Mesendoderm (in vitro differentiated cells): ENCODE measurements around the gene DHX29.

Source experiments
- DNase-seq: peaks from one replicate; pipeline ENCODE4 v3.0.0; 2013
- H2AK5ac ChIP-seq: 2 replicates; pipeline ENCODE4 v1.6.1; 2013; ENCODE audit warnings: low read length, inconsistent platforms
- H2BK120ac ChIP-seq: 2 replicates; pipeline ENCODE4 v1.6.1; 2013; ENCODE audit warnings: low read depth, mild to moderate bottlenecking, low read length, moderate library complexity, mixed read lengths
- H2BK15ac ChIP-seq: replicated peaks from 2 replicates; pipeline ENCODE4 v1.6.1; 2013; ENCODE audit warnings: low read depth, mild to moderate bottlenecking, moderate library complexity
- H2BK5ac ChIP-seq: 2 replicates; pipeline ENCODE4 v1.6.1; 2013; ENCODE audit warnings: low read length, inconsistent platforms
- H3K18ac ChIP-seq: 2 replicates; pipeline ENCODE4 v1.6.1; 2013; ENCODE audit warnings: mild to moderate bottlenecking, low read length, mixed read lengths
- H3K23ac ChIP-seq: one replicate; pipeline ENCODE4 v1.6.1; 2013; ENCODE audit warnings: low read length
- H3K27ac ChIP-seq: 2 replicates; pipeline ENCODE4 v1.5.1; 2013; ENCODE audit warnings: low read depth, mild to moderate bottlenecking, inconsistent platforms, low read length, moderate library complexity
- H3K27me3 ChIP-seq: 2 replicates; pipeline ENCODE4 v1.6.1; 2013; ENCODE audit warnings: low read length, control low read depth, mild to moderate bottlenecking, inconsistent platforms; ENCODE audit not compliant: insufficient read depth, poor library complexity
- H3K36me3 ChIP-seq: 2 replicates; pipeline ENCODE4 v1.6.1; 2013; ENCODE audit warnings: low read length, inconsistent platforms; ENCODE audit not compliant: control insufficient read depth, insufficient read depth
- H3K4ac ChIP-seq: one replicate; pipeline ENCODE4 v1.6.1; 2013; ENCODE audit warnings: low read depth, mild to moderate bottlenecking, low read length, moderate library complexity
- H3K4me1 ChIP-seq: 2 replicates; pipeline ENCODE4 v1.6.1; 2013; ENCODE audit warnings: low read depth, low read length, inconsistent platforms; ENCODE audit not compliant: control insufficient read depth
- H3K4me2 ChIP-seq: 2 replicates; pipeline ENCODE4 v1.6.1; 2013; ENCODE audit warnings: low read length
- H3K4me3 ChIP-seq: 2 replicates; pipeline ENCODE4 v1.5.1; 2013; ENCODE audit warnings: mild to moderate bottlenecking, low read length
- H3K56ac ChIP-seq: one replicate; pipeline ENCODE4 v1.6.1; 2013; ENCODE audit warnings: low read length
- H3K79me1 ChIP-seq: 2 replicates; pipeline ENCODE4 v1.6.1; 2013; ENCODE audit warnings: low read length, inconsistent platforms
- H3K79me2 ChIP-seq: 2 replicates; pipeline ENCODE4 v1.6.1; 2013; ENCODE audit warnings: mild to moderate bottlenecking, low read length; ENCODE audit not compliant: control insufficient read depth, insufficient read depth
- H3K9ac ChIP-seq: 2 replicates; pipeline ENCODE4 v1.6.1; 2013; ENCODE audit warnings: low read length, inconsistent platforms
- H4K5ac ChIP-seq: one replicate; pipeline ENCODE4 v1.6.1; 2013; ENCODE audit warnings: low read length
- H4K8ac ChIP-seq: one replicate; pipeline ENCODE4 v1.6.1; 2013; ENCODE audit warnings: low read depth, mild to moderate bottlenecking, control low read depth, low read length, moderate library complexity
- WGBS: extraction: QIAGEN DNeasy Blood & Tissue Kit; methylation state at CpG from one replicate; pipeline ENCODE4 v1.1.7; 2013; ENCODE audit warnings: low lambda C conversion rate, missing lambda C conversion rate; ENCODE audit not compliant: insufficient coverage; ENCODE audit errors: extremely low coverage; 5-methylcytosine and 5-hydroxymethylcytosine counted together

Gene DHX29

DNA sequence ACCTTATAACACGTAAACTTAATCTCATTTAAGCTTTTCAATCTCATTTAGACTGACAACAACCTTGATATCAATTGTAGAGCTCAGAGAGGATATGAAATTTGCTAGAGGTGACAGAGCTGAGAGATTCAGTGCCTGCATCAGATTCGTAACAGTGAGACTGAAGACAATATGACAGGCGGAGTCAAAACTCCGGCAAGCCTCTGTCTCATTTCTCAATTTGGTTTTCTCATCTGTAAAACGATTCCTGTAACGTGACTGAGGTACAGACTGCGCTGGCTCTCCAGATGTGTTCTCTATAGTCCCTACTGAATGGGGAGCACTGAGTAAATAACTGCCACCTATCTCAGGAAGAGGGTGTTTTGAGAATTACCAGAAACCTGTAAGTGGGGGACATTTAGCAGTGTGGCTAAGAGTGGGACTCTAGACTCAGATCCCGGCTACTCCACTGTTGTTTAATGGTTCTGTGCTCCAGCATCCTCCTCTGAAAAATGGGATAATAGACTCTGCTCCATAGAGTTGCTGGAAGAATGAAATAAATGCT, 77.3 kb downstream of the DHX29 start:
- Histone ChIP-seq H3K27ac (no peak overlapping the region), H3K79me1 (no peaks in the 10 kb centered on the region), H2AK5ac (no peak overlapping the region), H3K27me3 (peaks cover 80% of the 10 kb centered on the region), H2BK120ac (no peak overlapping the region), H2BK15ac (no peak overlapping the region), H3K79me2 (no peaks in the 10 kb centered on the region), H3K56ac (no peak overlapping the region), H2BK5ac (no peak overlapping the region), H3K4ac (no peak overlapping the region), H4K5ac (no peak overlapping the region), H3K36me3 (no peaks in the 10 kb centered on the region), H3K4me3 (no peak overlapping the region), H3K23ac (no peak overlapping the region), H3K18ac (no peak overlapping the region), H3K4me2 (no peak overlapping the region), H3K9ac (no peak overlapping the region), H4K8ac (no peak overlapping the region), H3K4me1 (peaks cover 4% of the 10 kb centered on the region)
- WGBS, result no CpG with 5 or more reads among the region's 8 CpGs
- no peak for DNase-seq

GRCh38 chr5:55227664-55228430, 79.6 kb downstream of the DHX29 start:
- Histone ChIP-seq H3K36me3 (no peaks in the 10 kb centered on the region), H3K4me3 (no peak overlapping the region), H4K8ac (no peak overlapping the region), H3K4me2 (peak overlapping the region; percentile 51), H3K23ac (no peak overlapping the region), H3K4ac (no peak overlapping the region), H2BK15ac (no peak overlapping the region), H3K79me1 (no peaks in the 10 kb centered on the region), H3K18ac (no peak overlapping the region), H2BK120ac (no peak overlapping the region), H3K4me1 (peaks cover 2% of the 10 kb centered on the region), H3K27ac (no peak overlapping the region), H2BK5ac (no peak overlapping the region), H3K9ac (peak overlapping the region; percentile 28), H4K5ac (no peak overlapping the region), H3K56ac (peak overlapping the region; percentile 69), H3K79me2 (no peaks in the 10 kb centered on the region), H3K27me3 (peaks cover 87% of the 10 kb centered on the region), H2AK5ac (no peak overlapping the region)
- no CpG with 5 or more reads among the region's 30 CpGs for WGBS
- DNase-seq, result peak; percentile 8

GRCh38 chr5:55226934-55227663, 80.4 kb downstream of the DHX29 start, which contains the start of gene MCIDAS:
TSS of gene MCIDAS (minus strand) at chr5:55227315. CDS start at chr5:55227138, 177 bp downstream.
- H3K27me3 ChIP-seq, result peaks cover 88% of the 10 kb centered on the region
- DNase-seq, result peak; percentile 85
- no peak within 1 kb of the TSS for H2BK120ac ChIP-seq
- peak within 1 kb of the TSS; percentile 53 for H3K9ac ChIP-seq
- H3K23ac ChIP-seq, result no peak within 1 kb of the TSS
- no peak within 1 kb of the TSS for H4K5ac ChIP-seq
- H3K79me2 ChIP-seq, result no peaks in the 10 kb centered on the region
- peak within 1 kb of the TSS; percentile 64 for H3K4me2 ChIP-seq
- H3K27ac ChIP-seq, result no peak within 1 kb of the TSS
- H3K4me1 ChIP-seq, result peaks cover 2% of the 10 kb centered on the region
- H2AK5ac ChIP-seq, result no peak within 1 kb of the TSS
- no peak within 1 kb of the TSS for H4K8ac ChIP-seq
- H3K79me1 ChIP-seq, result no peaks in the 10 kb centered on the region
- H3K4me3 ChIP-seq, result peak within 1 kb of the TSS; percentile 16
- H3K36me3 ChIP-seq, result no peaks in the 10 kb centered on the region
- peak within 1 kb of the TSS; percentile 73 for H3K56ac ChIP-seq
- H3K18ac ChIP-seq, result no peak within 1 kb of the TSS
- no peak within 1 kb of the TSS for H2BK5ac ChIP-seq
- whole genome bisulfite sequencing, result no CpG with 5 or more reads among the region's 80 CpGs
- H3K4ac ChIP-seq, result no peak within 1 kb of the TSS
- no peak within 1 kb of the TSS for H2BK15ac ChIP-seq

- H3K9ac ChIP-seq, result peak overlapping the region; percentile 53
- H2BK5ac ChIP-seq, result no peak overlapping the region
- H3K4ac ChIP-seq, result no peak overlapping the region
- peak overlapping the region; percentile 64 for H3K4me2 ChIP-seq
- H2BK120ac ChIP-seq, result no peak overlapping the region
- no peak overlapping the region for H4K5ac ChIP-seq
- no peak overlapping the region for H2BK15ac ChIP-seq
- WGBS, result no CpG with 5 or more reads among the region's 54 CpGs
- H3K4me3 ChIP-seq, result peak overlapping the region; percentile 16
- H3K56ac ChIP-seq, result peak overlapping the region; percentile 73
- H3K27me3 ChIP-seq, result peaks cover 86% of the 10 kb centered on the region
- H3K23ac ChIP-seq, result no peak overlapping the region
- no peak overlapping the region for H4K8ac ChIP-seq
- H3K27ac ChIP-seq, result no peak overlapping the region
- DNase-seq, result peak; percentile 84
- peaks cover 2% of the 10 kb centered on the region for H3K4me1 ChIP-seq
- no peak overlapping the region for H2AK5ac ChIP-seq
- no peaks in the 10 kb centered on the region for H3K36me3 ChIP-seq
- no peaks in the 10 kb centered on the region for H3K79me2 ChIP-seq
- no peak overlapping the region for H3K18ac ChIP-seq
- no peaks in the 10 kb centered on the region for H3K79me1 ChIP-seq
Measured at GRCh38 chr5:55226027-55226933, 81.2 kb downstream of the DHX29 start.

GRCh38 chr5:55225346-55225745, 82.1 kb downstream of the DHX29 start:
- Histone ChIP-seq H3K79me1 (no peaks in the 10 kb centered on the region), H2BK15ac (no peak overlapping the region), H2AK5ac (no peak overlapping the region), H3K4me2 (no peak overlapping the region), H3K36me3 (no peaks in the 10 kb centered on the region), H3K9ac (no peak overlapping the region), H3K23ac (no peak overlapping the region), H3K18ac (no peak overlapping the region), H2BK5ac (no peak overlapping the region), H3K4me3 (no peak overlapping the region), H2BK120ac (no peak overlapping the region), H3K4me1 (peaks cover 2% of the 10 kb centered on the region), H4K5ac (no peak overlapping the region), H4K8ac (no peak overlapping the region), H3K56ac (no peak overlapping the region), H3K27ac (no peak overlapping the region), H3K4ac (no peak overlapping the region), H3K79me2 (no peaks in the 10 kb centered on the region), H3K27me3 (peaks cover 81% of the 10 kb centered on the region)
- no peak for DNase-seq
